HG03378 (cell line): Measurements from ENCODE around the gene P4HB.

Experiments
- ATAC-seq: cut with Tn5 transposase; IDR thresholded peaks from one replicate; pipeline ENCODE4 v1.9.1; 2021; ENCODE audit warnings: mild to moderate bottlenecking, moderate library complexity; ENCODE audit not compliant: unreplicated experiment

P4HB gene

DNA sequence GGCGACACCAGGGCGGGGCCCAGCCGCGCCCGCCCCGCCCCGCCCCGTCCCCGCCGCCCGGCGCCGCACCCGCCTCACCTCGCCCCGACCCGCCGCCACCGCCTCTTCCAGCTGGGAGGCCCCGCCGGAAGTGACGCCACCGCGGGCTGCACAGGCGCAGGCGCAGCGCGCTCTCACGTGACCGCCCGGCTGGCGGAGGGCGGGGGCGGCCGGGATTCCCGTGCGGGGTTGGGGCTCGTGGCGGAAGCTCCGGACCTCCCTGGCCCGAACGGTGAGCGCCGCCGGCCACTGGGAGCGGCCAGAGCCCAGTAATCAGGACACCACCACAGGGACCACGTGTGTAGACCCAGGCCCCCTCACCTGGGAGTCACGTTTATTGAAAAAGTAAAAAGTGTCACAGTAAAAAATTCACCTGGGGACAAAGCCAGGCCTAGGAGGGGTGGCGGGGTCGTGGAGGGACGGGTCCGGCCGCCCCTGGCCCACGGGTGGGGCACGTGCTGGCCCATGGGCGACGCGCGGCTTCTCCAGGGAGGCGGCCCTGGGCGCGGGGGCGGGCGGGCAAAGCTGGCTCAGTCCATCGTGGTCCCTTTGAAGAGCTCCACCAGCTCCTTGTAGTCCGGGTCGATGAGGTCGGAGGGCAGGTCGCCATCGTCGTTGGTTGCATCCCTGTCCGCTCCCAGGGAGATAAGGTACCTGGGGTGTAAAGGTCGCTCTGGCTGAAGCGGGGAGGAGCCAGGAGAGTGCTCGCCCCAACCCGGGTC is 27.0 kb downstream of the P4HB start, which contains the start of gene MCRIP1:
MCRIP1 (minus strand) TSS at position 132 of the 761 bp plus-strand sequence. CDS start 8,785 bp downstream, outside the sequence.
- no peak for ATAC-seq

DNA sequence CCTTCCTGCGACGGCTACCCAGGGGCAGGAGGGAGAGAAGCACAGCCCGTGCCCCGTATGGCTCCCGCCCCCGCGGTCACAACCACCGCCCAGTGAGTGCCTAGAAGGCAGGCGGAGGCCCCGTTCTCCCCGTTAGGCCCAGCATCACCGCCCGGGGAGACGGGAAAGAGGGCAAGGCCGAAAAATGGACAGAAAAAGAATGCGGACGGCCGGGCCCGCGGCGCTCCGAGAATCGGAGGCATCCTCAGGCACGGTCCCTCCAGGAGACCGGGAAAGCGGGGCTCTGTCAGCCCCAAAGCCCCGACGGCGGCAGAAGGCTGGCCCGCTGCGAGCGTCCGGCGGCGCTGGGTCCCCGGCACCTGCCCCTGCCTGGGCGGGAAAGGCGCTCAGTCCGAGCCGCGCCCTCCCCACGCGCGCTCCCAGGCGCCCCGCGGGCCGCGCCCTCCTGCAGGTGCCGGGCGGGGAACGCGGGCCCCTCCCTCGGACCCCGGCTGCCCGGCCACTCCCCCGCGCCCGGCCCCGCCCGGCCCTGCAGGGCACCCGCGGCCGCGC is 27.7 kb downstream of the P4HB start:
- no peak for ATAC-seq

DNA sequence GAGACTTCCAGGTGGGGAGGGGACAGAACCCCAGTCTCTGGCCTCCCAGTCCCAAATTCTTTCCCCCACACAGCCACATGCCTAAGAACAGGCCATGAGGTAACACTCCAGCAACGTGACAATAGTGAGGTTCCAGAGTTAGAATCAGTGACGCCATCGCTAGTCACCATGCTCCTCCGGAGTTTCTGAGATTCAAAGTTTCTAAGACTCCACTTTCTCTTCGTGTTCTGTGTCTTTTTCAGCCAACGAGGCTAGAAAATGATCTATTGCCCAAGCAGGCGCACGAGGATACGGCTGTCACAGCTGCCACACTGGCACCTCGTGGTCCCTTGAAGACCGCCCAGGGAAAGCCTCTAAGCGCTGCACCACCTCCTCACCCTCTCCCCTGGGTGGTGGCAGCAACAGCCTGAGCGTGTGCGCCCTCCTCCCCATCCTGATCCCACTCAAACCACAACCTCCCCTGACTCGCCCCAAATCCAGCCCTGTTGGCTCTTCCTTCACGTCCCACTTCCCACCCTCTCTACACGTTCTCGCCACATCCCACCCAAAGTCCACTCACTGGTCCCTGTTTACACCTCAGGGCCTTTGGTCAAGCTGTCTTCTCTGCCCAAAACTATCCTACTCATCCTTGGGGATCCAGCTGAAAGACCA is 28.3 kb downstream of the P4HB start:
- no peak for ATAC-seq

DNA sequence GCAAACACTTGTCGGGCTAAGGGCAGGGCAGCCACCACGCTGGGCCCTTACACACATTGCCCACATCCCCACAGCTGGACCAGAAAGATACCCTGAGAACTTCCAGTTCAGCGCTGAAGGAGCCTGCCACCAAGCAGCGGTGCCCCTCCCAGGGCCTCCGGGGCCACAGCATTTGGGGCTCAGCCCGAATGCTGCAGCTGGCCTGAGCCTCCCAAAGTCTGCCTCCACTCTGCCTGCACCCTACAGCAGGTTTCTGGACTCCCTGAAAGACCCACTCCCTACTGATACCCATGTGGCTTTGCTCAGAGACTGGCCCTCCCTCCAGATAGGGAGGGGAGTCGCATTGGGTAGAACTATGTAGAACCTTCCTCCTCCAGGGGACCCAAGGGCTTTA is 28.8 kb downstream of the P4HB start:
- no peak for ATAC-seq

DNA sequence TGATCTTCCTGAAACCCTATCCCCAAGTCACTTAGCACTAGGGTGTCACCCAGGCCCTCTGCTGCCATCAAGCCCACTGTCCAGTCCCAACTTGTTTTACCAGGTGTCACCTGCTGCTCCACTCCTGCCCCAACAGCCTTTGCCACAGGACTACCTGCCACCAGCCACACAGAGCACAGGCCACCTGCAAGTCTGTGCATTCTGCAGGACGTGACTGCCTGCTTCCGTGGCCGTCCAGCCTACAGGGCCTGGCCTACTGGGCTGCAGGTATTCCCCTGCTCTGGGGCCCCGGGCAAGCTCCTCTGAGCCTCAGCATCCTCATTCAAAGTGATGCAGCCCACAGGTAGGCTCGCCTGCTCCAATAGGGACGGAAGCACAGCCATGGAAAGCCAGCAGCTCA is 30.5 kb downstream of the P4HB start:
- no peak for ATAC-seq

DNA sequence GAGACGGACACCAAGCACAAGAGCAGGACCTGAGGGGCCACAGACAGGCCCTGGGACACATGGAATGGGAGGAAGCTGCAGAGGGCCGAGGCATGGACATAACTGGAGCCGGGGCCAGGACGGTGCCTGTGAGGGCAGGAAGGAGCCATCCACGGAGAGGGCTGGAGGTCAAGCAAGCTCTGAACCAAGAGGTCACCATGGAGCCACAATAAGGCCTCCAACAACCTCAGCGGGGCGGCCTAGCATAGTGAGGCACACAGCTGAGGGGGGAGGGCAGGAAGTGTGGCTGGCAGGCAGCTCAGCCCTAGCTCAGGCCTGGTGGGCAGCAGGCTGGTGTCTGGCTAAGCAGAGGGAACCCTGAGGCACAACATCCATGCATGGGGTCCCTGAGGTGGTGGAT is 31.7 kb downstream of the P4HB start:
- ATAC-seq = no peak

DNA sequence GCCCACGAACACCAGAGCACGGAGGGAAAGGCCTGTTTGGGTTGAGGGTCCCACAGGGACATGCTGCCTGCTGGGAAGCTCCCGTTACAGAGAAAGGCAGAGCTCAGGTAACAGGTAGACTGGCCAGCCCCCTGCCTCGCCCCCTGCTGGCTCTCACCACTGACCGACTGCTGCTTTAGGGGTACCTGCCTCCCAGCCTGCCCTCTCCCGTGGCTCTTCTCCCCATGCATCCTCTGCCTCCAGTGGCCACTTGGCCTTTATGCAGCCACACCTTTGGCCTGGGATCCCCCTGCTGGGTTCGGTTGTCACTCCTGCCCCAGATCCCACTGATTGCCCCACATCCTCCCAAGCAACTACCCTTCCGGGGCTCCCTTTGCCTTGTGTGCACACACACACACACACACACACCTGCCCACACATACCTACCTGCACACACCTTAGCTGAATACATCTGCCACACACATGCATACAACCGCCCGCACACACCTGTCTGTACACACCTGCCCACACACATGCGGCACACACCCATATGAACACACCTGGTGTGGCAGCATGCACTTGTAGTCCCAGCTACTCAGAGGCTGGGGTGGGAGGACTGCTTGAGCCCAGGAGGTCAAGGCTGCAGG is 34.4 kb downstream of the P4HB start:
- no peak for ATAC-seq

DNA sequence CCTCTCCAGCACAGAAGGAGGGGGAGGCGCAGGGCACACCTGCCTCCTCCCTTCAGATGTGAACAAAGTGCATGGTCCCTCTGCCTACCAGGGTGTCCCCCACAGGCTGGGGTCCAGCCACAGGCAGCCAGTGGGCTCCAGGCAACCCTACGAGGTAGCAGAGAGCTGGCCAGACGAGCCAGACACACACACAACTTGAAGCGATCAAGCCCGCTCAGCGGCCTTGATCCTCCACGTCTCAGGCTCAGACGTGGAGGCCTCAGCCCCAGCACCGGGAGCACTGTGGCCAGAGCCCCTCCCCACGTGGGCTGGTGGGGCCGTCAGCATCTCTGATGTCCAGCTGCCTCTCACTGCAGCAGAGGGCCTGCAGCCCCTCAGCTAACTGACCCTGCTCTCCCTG is 35.7 kb downstream of the P4HB start:
- no peak for ATAC-seq

DNA sequence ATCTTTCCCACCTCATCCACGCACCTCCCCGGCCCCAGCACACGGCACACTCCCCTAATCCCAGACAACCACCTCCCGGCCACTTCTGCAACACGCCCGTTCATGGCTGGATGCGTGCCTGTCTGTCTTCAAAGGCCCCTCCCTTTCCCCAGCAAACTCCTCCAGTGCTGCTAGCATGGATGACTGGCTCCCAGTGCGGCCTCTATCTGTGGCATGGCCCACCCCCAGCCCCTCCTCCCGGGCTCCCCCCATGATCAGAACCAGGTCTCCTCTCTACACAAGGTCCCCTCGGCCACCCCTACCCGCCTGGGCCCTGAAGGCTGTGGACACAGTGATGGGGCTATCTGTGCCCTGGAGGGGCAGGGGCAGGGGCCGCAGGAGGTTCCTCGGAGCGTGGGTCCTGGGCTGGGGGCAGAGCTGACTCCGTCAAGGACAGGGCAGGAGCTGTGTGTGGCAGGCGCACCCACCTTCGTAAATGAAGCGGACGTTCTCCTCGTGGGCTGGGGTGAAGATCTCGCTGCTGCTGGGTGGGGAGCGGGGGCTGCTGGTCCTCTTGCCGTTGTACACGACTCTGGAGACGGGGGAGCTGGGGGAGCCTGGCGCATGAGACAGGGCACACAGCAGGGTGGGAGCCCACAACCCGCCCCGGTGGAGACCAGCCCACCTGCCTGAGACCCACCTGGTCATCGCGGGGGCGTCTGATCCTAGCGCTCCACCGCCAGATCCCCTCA is 36.4 kb downstream of the P4HB start:
- ATAC-seq = no peak

DNA sequence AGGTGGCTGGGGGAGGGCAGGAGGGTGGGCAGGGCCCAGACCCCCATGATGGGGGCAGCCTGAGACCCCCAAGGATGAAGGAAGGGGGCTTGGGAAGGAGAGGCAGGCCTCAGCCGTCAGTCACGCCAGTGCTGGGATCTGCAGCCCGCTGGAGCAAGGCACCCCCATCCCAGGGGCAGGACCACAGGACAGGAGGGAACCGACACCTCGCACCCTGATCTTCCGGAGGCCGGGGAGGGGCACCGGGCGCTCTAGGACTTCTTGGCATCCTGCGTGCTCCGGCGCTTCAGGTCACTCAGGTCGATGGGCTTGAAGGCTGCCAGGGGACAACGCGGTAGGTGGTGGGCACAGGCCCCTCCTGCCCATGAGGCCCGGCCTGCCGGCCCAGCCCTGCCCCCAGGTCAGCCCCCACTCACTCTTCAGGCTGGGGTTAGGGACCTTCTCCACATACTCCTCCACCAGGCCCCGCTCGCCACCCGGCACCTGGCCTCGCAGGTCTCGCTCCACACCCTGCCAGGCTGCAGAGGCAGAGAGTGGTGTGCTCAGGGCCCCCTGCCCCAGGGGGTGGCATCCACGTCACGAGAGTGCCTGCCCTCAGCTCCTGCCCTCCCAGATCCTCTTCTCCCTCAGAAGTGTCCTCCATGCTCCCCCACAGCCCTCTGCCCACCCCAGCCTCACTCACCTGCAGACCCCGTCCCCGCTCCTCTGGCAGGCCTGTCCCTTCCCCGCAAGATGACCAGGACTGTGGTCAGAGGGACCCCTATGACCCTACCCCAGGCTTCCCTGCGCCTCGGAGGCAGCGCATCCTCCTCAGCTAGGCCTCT is 37.1 kb downstream of the P4HB start:
- no peak for ATAC-seq

DNA sequence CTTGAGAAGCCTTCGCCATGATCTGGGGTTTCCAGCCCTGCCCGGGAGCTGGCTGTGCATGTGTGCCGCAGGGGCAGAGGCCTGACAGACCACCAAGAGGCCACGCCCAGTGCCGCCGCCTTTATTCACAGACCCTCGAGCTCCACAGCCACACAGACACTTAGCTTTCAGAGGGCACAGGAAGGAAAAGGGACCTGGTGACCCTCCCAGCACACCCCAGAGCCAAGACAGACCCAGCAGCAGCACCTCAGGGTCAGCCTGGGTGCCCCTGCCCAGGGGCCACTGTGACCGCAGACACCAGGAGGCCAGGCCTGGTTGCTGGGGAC is 38.1 kb downstream of the P4HB start:
- ATAC-seq = no peak

DNA sequence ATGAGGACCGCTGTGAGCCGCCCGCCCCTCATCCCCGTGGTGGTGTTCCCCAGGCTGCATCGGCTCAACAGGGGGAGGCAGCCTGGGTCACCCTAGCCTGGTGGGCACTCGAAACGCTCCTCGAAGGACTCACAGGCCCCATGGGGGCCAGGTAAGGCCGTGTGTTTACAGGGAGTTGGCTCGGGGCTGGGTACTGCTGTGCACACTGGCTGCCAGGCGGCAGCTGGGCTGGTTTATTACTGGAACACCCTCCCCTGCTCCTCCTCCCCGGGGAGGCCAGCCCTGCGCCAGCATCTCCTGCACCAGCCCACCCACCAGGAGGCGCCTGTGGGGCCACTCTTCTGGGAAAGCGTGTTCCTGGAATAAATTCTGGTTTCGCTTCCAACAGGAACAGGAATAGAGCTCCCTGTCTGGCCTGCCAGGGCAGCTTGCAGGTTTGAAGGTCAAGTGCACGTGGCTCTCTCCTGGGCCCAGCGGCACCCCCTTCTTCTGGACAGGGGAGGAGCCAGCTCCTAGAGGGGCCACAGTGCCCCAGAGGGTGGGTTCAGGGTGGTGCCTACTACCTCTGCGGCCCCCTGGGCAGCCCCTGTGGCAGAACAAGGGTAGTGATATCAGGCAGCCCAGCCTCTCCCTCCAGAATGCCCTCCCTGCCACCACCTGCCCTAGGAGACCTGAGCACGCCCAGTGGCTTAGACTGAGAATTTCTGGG is 38.6 kb downstream of the P4HB start:
- no peak for ATAC-seq

DNA sequence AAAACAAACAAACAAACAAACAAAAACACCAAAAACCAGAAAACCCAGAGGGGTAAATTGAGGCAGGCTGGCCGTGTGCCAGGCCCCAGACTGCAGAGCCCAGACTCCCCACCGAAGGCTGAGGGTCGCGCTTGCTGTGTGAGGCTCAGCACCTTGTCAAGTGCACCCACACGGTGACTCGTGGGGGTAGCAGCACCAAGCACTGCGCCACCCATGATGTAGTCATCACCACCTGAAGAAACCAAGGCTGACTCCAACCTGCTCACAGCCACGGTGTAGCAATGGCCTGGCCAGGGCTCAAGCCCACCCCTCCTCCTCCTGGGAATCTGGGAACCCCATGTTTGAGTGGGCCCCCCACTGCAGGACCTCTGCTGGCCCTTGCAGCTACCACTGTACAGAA is 39.2 kb downstream of the P4HB start:
- ATAC-seq = no peak

DNA sequence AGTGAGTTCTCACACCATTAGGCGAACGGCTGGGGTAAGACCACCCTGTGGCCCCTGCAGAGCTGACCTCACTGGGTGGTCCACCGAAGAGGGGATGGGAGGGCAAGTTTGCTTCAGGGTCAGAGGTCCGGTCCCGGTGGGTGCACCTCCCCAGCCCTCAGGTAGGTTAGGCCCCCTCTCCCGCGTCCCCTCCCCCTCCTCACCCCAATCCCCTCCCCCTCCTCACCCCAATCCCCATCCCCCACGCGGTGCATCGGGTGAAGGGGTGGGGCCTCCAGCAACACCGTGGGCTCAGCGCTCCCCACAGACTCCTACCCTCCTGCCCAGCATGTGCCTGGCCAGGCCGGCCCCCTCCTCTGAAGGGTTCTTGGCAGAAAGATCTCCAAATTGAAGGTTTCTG is 40.6 kb downstream of the P4HB start:
- no peak for ATAC-seq

DNA sequence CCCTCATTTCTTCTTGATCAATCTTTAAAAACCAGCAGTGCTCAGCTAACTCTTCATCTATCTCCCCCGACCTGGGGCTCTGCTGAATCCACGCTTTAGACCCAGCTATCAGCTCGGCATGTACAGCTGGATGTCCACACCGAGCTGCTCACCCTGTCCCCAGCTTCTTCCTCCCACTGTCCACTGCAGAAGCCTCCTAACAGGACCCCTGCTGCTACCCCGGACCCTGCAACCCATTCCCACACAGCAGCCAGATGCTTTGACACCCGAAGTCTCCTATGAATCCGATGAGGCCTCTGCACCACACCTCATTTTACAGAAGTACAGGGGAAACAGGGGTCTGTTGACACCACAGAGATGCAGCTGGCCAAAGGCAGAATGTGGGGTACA is 42.6 kb downstream of the P4HB start:
- ATAC-seq = no peak

DNA sequence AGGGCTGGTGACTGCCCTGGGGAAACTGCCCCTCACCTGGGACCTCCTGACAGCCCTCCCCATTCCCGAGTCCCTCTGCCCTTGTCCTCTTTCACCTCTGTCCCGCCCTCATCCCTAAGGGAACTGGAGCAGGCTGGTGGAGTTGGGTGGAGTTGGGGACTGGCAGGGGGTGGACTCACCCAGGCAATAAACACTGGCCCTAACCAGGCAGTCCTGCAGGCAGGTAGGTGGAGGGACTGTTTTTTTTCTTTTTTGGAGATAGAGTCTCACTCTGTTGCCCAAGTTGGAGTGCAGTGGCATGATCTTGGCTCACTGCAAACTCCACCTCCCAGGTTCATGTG is 44.7 kb downstream of the P4HB start:
- ATAC-seq = no peak

DNA sequence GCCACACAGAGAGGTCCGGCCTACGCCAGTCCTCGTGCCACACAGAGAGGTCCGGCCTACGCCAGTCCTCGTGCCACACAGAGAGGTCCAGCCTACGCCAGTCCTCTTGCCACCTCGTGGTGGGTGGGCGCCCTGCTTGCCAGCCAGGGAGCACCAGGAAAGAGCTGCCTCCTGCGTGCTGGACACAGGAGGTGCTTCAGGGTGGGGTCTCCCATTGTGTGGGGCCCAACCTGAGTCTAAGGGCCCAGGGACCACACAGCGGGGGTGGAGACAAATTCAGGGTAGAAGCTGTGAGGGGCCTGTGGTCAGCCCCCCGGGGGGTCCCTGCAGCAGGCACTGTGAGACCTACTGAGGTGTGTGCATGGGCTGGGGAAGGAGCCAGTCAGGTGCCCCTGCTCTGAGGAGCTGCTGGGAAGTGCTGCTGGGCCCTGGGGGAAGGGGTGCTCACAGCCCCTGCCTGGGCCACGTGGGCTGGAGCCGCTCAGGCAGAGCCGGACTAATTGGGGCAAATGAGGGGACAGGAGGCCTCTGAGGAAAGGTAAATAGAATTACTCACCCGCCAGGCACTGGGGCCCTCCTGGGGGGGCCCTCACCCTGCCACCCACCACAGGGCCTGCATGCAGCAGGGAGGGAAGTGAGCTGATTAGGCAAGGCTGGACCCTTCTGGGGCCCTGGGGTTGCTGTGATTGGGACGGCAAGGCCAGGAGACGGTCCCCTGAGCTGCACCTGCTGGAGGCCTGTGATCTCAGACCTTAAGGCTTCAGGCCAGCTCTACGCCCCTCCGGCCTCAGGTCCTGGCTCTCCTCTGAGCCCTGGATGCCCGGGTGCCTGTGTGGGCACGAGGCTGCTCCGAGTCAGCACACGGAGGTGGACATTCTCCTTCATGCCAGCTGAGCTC is 45.3 kb downstream of the P4HB start:
- ATAC-seq = no peak

DNA sequence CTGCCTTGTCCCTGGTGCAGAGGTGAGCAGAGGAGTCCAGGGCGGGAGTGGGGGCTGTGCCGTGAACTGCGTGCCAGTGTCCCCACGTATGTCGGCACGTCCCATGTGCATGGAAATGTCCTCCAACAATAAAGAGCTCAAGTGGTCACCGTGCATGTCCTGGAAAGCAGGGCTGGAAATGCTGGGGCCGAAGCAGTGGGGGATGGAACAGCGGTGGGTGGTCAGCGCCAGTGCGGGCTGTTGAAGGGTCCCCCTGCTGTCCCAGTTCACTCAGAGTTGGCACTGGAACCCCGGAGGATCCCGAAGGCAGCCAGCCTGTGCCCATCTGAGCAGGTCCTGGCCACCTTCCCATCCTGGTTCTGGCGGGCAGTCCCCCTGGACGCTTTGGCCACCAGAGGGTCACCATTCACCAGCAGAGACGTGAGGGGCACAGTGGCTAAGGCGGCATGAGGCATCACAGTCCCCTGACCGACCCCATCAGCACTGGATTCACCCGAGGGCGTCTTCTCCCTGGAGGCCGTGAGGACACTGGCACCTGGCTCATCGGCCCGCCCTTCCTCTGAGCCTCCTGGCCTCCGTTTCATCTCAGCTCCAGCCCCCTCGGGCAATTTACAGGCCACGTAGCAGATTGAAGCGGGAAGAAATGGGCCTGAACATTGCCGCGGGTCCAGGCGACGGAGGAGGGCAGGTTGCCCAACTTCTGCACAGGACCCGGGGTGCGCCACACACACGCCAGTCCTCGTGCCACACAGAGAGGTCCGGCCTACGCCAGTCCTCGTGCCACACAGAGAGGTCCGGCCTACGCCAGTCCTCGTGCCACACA is 46.3 kb downstream of the P4HB start:
- ATAC-seq = no peak
